GM12878 (cell line): ENCODE results near the gene GTPBP3. TPM values are rescaled to one million over a fixed set of nuclear protein-coding genes. Genes with fewer than 3 reads are reported as not detected.

Source experiments
- BACH1 ChIP-seq: fragments of 450-650 bp; IDR thresholded peaks from 2 replicates; pipeline ENCODE4 v1.6.1; 2017; ENCODE audit warnings: mild to moderate bottlenecking, borderline replicate concordance
- BCL11A ChIP-seq: IDR thresholded peaks from 2 replicates; pipeline ENCODE4 v1.6.1; 2011; ENCODE audit warnings: low read depth, low read length
- CEBPZ ChIP-seq: fragments of 150-350 bp; IDR thresholded peaks from 2 replicates; pipeline ENCODE4 v1.6.1; 2016; ENCODE audit warnings: low read depth, low read length
- CUX1 ChIP-seq: IDR thresholded peaks from 2 replicates; pipeline ENCODE4 v1.6.1; 2012; ENCODE audit warnings: improper control_type of control experiment, low read depth, low read length; ENCODE audit not compliant: insufficient replicate concordance
- EGR1 ChIP-seq, 2 experiments: IDR thresholded peaks; 1 replicate in 1 of 2; 2 replicates in 1 of 2; pipeline ENCODE4 v1.6.1; 2011 to 2012; ENCODE audit warnings: low read depth in 2 of 2, low read length in 2 of 2, borderline replicate concordance in 1 of 2, mild to moderate bottlenecking in 1 of 2, moderate library complexity in 1 of 2
- IKZF1 ChIP-seq: fragments of 450-650 bp; conservative IDR thresholded peaks from 2 replicates; pipeline ENCODE4 v1.6.1; 2017; ENCODE audit warnings: antibody characterized with exemption, mild to moderate bottlenecking
- LARP7 ChIP-seq: fragments of 450-650 bp; IDR thresholded peaks from 2 replicates; pipeline ENCODE4 v1.6.1; 2017; ENCODE audit warnings: mild to moderate bottlenecking
- NFXL1 ChIP-seq: fragments of 450-650 bp; IDR thresholded peaks from 2 replicates; pipeline ENCODE4 v1.6.1; 2017; ENCODE audit warnings: antibody characterized with exemption, mild to moderate bottlenecking, borderline replicate concordance
- NKRF ChIP-seq: fragments of 450-650 bp; conservative IDR thresholded peaks from 2 replicates; pipeline ENCODE4 v1.6.1; 2017; ENCODE audit warnings: mild to moderate bottlenecking, moderate library complexity
- RCOR1 ChIP-seq: conservative IDR thresholded peaks from 2 replicates; pipeline ENCODE4 v1.6.1; 2012; ENCODE audit warnings: low read depth, low read length, improper control_type of control experiment
- SUPT20H ChIP-seq: IDR thresholded peaks from 2 replicates; pipeline ENCODE4 v1.6.1; 2011; ENCODE audit warnings: low read depth, mild to moderate bottlenecking, low read length, moderate library complexity, borderline replicate concordance; ENCODE audit not compliant: control insufficient read depth
- TBL1XR1 ChIP-seq: IDR thresholded peaks from 2 replicates; pipeline ENCODE4 v1.6.1; 2012; ENCODE audit warnings: low read depth, low read length, improper control_type of control experiment
- USF1 ChIP-seq: IDR thresholded peaks from 2 replicates; pipeline ENCODE4 v1.6.1; 2011; ENCODE audit warnings: borderline replicate concordance, low read depth, mild to moderate bottlenecking, moderate library complexity, mixed read lengths, low read length; ENCODE audit not compliant: insufficient read depth; ENCODE audit errors: extremely low read length
- ZNF217 ChIP-seq: fragments of 450-650 bp; IDR thresholded peaks from 2 replicates; pipeline ENCODE4 v1.6.1; 2017; ENCODE audit warnings: antibody characterized with exemption, mild to moderate bottlenecking
- ZNF24 ChIP-seq: fragments of 450-650 bp; IDR thresholded peaks from 2 replicates; pipeline ENCODE4 v1.6.1; 2017; ENCODE audit warnings: antibody characterized with exemption, mild to moderate bottlenecking
- ZZZ3 ChIP-seq: IDR thresholded peaks from 2 replicates; pipeline ENCODE4 v1.6.1; 2011; ENCODE audit warnings: low read depth; ENCODE audit not compliant: control insufficient read depth, insufficient read length
- polyA plus RNA-seq, 11 experiments: library from polyadenylated mRNA; depleted of rRNA in 4 of 11; unstranded in 6 of 11; stranded (reverse) in 5 of 11; fragments of >200 nt; fragmentation: Nextera tagmentation in 4 of 11; fragmentation: Illumina TruSeq in 1 of 11; extraction: Ambion mirVana in 4 of 11; extraction: Trizol in 1 of 11; gene quantifications; 1 replicate in 1 of 11; 2 replicates in 10 of 11; pipeline versions ENCODE4 v1.2.1 to v1.2.3, GENCODE V29; 2011 to 2016; ENCODE audit warnings: inconsistent platforms in 2 of 11, missing spikeins in 2 of 11, low read depth in 1 of 11
- total RNA-seq, 4 experiments: library from RNA; depleted of rRNA in 3 of 4; stranded (reverse); fragments of >200 nt in 3 of 4; fragmentation: Illumina TruSeq in 1 of 4; extraction: Trizol in 1 of 4; gene quantifications; 2 replicates each; pipeline versions ENCODE4 v1.2.1 to v1.2.3, GENCODE V29; 2013 to 2021

GTPBP3 gene
- total and polyA plus RNA-seq, 10 of the 15 experiments (the other 5 are each of a cell fraction or from before 2014, with no cell fraction given), result 2.9 to 46.8 (median 15.4) TPM

GRCh38 chr19:17334414-17335409, 2.6 kb upstream of the GTPBP3 start, which contains the start of gene ANO8 (continued):
- TF ChIP-seq TBL1XR1 (no peak), NKRF (peak; percentile 75), EGR1 (IDR thresholded peaks at IDR 0.05; ENCODE audit: borderline replicate concordance in 1 of 2, low read depth in 2 of 2, low read length in 2 of 2) (peak in 1 of 2 experiments; percentile 28; a peak in 1 of 3 replicates), IKZF1 (peak; percentile 96), ZZZ3 (no peak), ZNF217 (peak; percentile 100), USF1 (no peak), LARP7 (peak; percentile 95), CUX1 (no peak), BCL11A (0 out of 2 replicates have a peak, but pooled peaks have one; percentile 17), RCOR1 (no peak), ZNF24 (peak; percentile 56; the same call in 1 of the 2 replicates), NFXL1 (no peak), SUPT20H (no peak), BACH1 (peak; percentile 84), CEBPZ (no peak)
